GM18909 (cell line): ENCODE measurements around the gene NHERF1.

ENCODE experiments used
- ATAC-seq: cut with Tn5 transposase; IDR thresholded peaks from one replicate; pipeline ENCODE4 v1.9.1; 2021; ENCODE audit warnings: mild to moderate bottlenecking; ENCODE audit not compliant: unreplicated experiment, poor library complexity

The NHERF1 gene

GRCh38 chr17:74766413-74766812 lies 18.0 kb downstream of the NHERF1 start:
- ATAC-seq: no peak

- no peak for ATAC-seq
Observed at GRCh38 chr17:74767111-74767516, 18.7 kb downstream of the NHERF1 start.

GRCh38 chr17:74768069-74768762 lies 19.8 kb downstream of the NHERF1 start:
- ATAC-seq: no peak

- ATAC-seq: no peak
Observed at GRCh38 chr17:74768763-74769114, 20.3 kb downstream of the NHERF1 start.

GRCh38 chr17:74769266-74769855 lies 20.9 kb downstream of the NHERF1 start:
- ATAC-seq: no peak

- ATAC-seq: no peak
Observed at GRCh38 chr17:74769856-74770497, 21.5 kb downstream of the NHERF1 start.

- no peak for ATAC-seq
Observed at GRCh38 chr17:74770498-74771318, 22.3 kb downstream of the NHERF1 start.

- ATAC-seq: no peak
Observed at GRCh38 chr17:74771319-74771914, 23.0 kb downstream of the NHERF1 start.

GRCh38 chr17:74772053-74772452 lies 23.6 kb downstream of the NHERF1 start:
- ATAC-seq: no peak

- ATAC-seq: no peak
Observed at GRCh38 chr17:74773414-74773813, 25.0 kb downstream of the NHERF1 start.

GRCh38 chr17:74773871-74774286 lies 25.5 kb downstream of the NHERF1 start:
- no peak for ATAC-seq

GRCh38 chr17:74775409-74776043 lies 27.1 kb downstream of the NHERF1 start:
- no peak for ATAC-seq

GRCh38 chr17:74776044-74776962 lies 27.9 kb downstream of the NHERF1 start, which contains the start of gene NAT9:
NAT9 (minus strand) TSS chr17:74776345; CDS start chr17:74775698, 647 bp downstream.
- ATAC-seq: peak; percentile 74

- ATAC-seq: no peak
Observed at GRCh38 chr17:74776990-74777389, 28.6 kb downstream of the NHERF1 start.

- ATAC-seq: no peak
Observed at GRCh38 chr17:74777901-74778515, 29.6 kb downstream of the NHERF1 start.

- no peak for ATAC-seq
Observed at GRCh38 chr17:74778960-74779359, 30.5 kb downstream of the NHERF1 start.

- no peak for ATAC-seq
Observed at GRCh38 chr17:74779501-74779900, 31.1 kb downstream of the NHERF1 start.

- ATAC-seq: no peak
Observed at GRCh38 chr17:74779948-74780400, 31.5 kb downstream of the NHERF1 start.
